ENCODE results near the gene MYO7B. TPM values are rescaled to one million over a fixed set of nuclear protein-coding genes. Genes with fewer than 3 reads are reported as not detected.

The MYO7B gene
- total RNA-seq, 2 experiments from 2014 or later = 3.3 TPM; not detected in 1

DNA sequence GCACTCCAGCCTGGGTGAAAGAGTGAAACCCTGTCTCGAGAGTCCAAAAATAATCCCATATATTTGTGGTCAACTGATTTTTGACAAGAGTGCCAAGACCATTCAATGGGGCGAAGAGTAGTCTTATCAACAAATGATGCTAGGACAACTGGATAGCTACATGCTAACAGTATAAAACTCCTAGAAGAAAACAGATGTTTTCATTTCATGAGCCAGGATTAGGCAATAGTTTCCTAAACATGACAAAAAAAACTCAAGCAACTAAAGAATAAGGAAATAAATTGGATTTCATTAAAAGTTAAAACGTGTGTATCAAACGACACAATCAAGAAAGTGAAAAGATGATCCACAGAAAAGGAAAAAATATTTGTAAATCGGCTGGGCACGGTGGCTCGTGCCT is 133.6 kb downstream of the MYO7B start:
- H3K4me2 ChIP-seq (ENCODE audit: low read length) = no peak overlapping the region
- H3K9me2 ChIP-seq (ENCODE audit: insufficient read depth, low read length) = no peaks in the 10 kb centered on the region
- TF ChIP-seq, protein P1, sequence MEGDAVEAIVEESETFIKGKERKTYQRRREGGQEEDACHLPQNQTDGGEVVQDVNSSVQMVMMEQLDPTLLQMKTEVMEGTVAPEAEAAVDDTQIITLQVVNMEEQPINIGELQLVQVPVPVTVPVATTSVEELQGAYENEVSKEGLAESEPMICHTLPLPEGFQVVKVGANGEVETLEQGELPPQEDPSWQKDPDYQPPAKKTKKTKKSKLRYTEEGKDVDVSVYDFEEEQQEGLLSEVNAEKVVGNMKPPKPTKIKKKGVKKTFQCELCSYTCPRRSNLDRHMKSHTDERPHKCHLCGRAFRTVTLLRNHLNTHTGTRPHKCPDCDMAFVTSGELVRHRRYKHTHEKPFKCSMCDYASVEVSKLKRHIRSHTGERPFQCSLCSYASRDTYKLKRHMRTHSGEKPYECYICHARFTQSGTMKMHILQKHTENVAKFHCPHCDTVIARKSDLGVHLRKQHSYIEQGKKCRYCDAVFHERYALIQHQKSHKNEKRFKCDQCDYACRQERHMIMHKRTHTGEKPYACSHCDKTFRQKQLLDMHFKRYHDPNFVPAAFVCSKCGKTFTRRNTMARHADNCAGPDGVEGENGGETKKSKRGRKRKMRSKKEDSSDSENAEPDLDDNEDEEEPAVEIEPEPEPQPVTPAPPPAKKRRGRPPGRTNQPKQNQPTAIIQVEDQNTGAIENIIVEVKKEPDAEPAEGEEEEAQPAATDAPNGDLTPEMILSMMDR (conservative IDR thresholded peaks at IDR 0.05; ENCODE audit: low read length) = no peak
- no peak for TF ChIP-seq EZH2phosphoT487 (IDR thresholded peaks at IDR 0.05; ENCODE audit: borderline replicate concordance, low read depth, low read length)
- no peaks in the 10 kb centered on the region for H4K20me1 ChIP-seq (ENCODE audit: insufficient read depth, low read length)
- intact Hi-C loops (cut with micrococcal nuclease; ENCODE audit: unreplicated experiment) = no loop called here
- no peak for DNase-seq (ENCODE audit: low spot score)
- H3K4me3 ChIP-seq (ENCODE audit: low read depth, low read length, poor library complexity, severe bottlenecking) = no peak overlapping the region
- ChIA-PET POLR2A (no interaction called here), CTCF (ENCODE audit: unreplicated experiment) (no interaction called here)
- no peaks in the 10 kb centered on the region for H3K36me3 ChIP-seq (ENCODE audit: insufficient read depth, low read length)
- H3K9me3 ChIP-seq (ENCODE audit: low read length) = no peaks in the 10 kb centered on the region
- BruUV-seq (replicated peaks) = no TSS peak
- H3K27ac ChIP-seq (ENCODE audit: low read depth, low read length, poor library complexity, severe bottlenecking) = no peak overlapping the region
- H3K4me1 ChIP-seq (ENCODE audit: insufficient read depth, low read length, poor library complexity, severe bottlenecking) = no peaks in the 10 kb centered on the region
- H2AFZ ChIP-seq (ENCODE audit: low read length) = no peak overlapping the region
- no peaks in the 10 kb centered on the region for H3K79me2 ChIP-seq (ENCODE audit: insufficient read depth, low read depth, low read length)

DNA sequence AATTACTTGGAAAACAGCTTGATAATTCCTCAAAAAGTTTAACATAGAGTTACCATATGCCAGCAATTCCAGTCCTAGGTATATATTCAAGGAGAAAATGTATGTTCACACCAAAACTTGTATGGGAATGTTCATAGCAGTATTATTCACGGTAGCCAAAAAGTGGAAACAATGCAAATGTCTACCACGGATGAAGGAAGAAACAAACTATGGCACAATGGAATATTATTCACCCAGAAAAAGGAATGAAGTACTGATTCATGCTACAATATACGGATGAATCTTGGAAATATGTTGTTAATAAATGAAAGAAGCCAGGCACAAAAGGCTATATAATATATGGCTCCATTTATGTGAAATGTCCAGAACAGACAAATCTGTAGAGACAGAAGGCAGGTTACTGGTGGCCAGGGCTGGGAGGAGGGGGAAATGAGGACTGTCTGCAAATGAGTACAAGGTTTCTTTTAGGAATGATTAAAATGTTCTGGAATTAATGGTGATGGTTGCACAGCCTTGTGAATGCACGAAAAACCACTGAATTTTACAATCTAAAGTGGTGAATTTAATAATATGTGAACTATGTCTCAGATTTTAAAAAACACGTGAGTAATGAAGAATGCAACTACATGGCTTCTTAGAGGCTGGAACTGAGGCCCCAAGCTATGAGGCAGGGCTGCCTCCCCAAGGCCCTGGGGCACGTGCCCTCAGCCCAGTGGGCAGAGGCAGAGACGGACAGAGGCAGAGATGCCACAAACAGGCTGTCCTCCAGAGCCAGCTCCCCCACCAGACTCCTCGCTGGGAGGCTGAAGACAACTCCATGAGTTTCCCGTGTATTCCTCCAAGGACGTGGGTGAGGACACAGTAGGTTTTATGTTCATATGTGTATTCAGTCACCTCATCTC is 134.8 kb downstream of the MYO7B start:
- intact Hi-C loops (cut with micrococcal nuclease; ENCODE audit: unreplicated experiment) = no loop called here
- ChIA-PET CTCF (ENCODE audit: unreplicated experiment) (no interaction called here), POLR2A (interaction anchor here (0.5 kb wide), 1 partner anchor 257 kb away, joined by 3 read pairs; no protein-coding TSS in a partner anchor)
- Histone ChIP-seq H4K20me1 (ENCODE audit: insufficient read depth, low read length) (no peaks in the 10 kb centered on the region), H2AFZ (ENCODE audit: low read length) (no peak overlapping the region), H3K4me1 (ENCODE audit: insufficient read depth, low read length, poor library complexity, severe bottlenecking) (no peaks in the 10 kb centered on the region), H3K36me3 (ENCODE audit: insufficient read depth, low read length) (no peaks in the 10 kb centered on the region), H3K9me2 (ENCODE audit: insufficient read depth, low read length) (no peaks in the 10 kb centered on the region), H3K79me2 (ENCODE audit: insufficient read depth, low read depth, low read length) (no peaks in the 10 kb centered on the region), H3K9me3 (ENCODE audit: low read length) (no peaks in the 10 kb centered on the region), H3K4me3 (ENCODE audit: low read depth, low read length, poor library complexity, severe bottlenecking) (no peak overlapping the region), H3K27ac (ENCODE audit: low read depth, low read length, poor library complexity, severe bottlenecking) (no peak overlapping the region), H3K4me2 (ENCODE audit: low read length) (no peak overlapping the region)
- no peak for DNase-seq (ENCODE audit: low spot score)
- BruUV-seq (replicated peaks) = no TSS peak
- TF ChIP-seq, protein P1 (conservative IDR thresholded peaks at IDR 0.05; ENCODE audit: low read length) = no peak
- no peak for TF ChIP-seq EZH2phosphoT487 (IDR thresholded peaks at IDR 0.05; ENCODE audit: borderline replicate concordance, low read depth, low read length)

DNA sequence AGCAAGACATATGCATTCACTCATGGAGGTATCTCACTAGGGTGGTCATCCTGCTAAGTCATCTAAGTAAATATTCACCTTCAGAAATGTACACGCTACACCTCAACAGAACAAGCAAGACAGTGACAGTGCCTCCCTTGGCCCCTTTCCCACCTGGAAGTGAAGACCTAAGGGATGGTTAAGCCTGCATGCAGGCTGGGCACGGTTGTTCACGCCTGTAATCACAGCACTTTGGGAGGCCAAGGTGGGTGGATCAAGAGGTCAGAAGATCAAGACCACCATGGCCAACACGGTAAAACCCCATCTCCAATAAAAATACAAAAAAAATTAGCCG is 135.4 kb downstream of the MYO7B start:
- H4K20me1 ChIP-seq (ENCODE audit: insufficient read depth, low read length) = no peaks in the 10 kb centered on the region
- no peak overlapping the region for H3K27ac ChIP-seq (ENCODE audit: low read depth, low read length, poor library complexity, severe bottlenecking)
- TF ChIP-seq, protein P1 (conservative IDR thresholded peaks at IDR 0.05; ENCODE audit: low read length) = no peak
- no peak for TF ChIP-seq EZH2phosphoT487 (IDR thresholded peaks at IDR 0.05; ENCODE audit: borderline replicate concordance, low read depth, low read length)
- no peaks in the 10 kb centered on the region for H3K36me3 ChIP-seq (ENCODE audit: insufficient read depth, low read length)
- no peaks in the 10 kb centered on the region for H3K9me3 ChIP-seq (ENCODE audit: low read length)
- no TSS peak for BruUV-seq (replicated peaks)
- no peak overlapping the region for H3K4me3 ChIP-seq (ENCODE audit: low read depth, low read length, poor library complexity, severe bottlenecking)
- no peak for DNase-seq (ENCODE audit: low spot score)
- no peak overlapping the region for H3K4me2 ChIP-seq (ENCODE audit: low read length)
- POLR2A ChIA-PET = interaction anchor here (0.5 kb wide), 1 partner anchor 256 kb away, joined by 3 read pairs; no protein-coding TSS in a partner anchor
- CTCF ChIA-PET (ENCODE audit: unreplicated experiment) = no interaction called here
- H2AFZ ChIP-seq (ENCODE audit: low read length) = no peak overlapping the region
- intact Hi-C loops (cut with micrococcal nuclease; ENCODE audit: unreplicated experiment) = no loop called here
- H3K4me1 ChIP-seq (ENCODE audit: insufficient read depth, low read length, poor library complexity, severe bottlenecking) = no peaks in the 10 kb centered on the region
- no peaks in the 10 kb centered on the region for H3K79me2 ChIP-seq (ENCODE audit: insufficient read depth, low read depth, low read length)
- no peaks in the 10 kb centered on the region for H3K9me2 ChIP-seq (ENCODE audit: insufficient read depth, low read length)
